K562 (cell line): ENCODE measurements around the gene ZNF655. TPM values are rescaled to one million over a fixed set of nuclear protein-coding genes. Genes with fewer than 3 reads are reported as not detected.

ENCODE experiments used
- ATAC-seq: fragments of 200-7000 bp; cut with Tn5 transposase; 3 replicates; pipeline ENCODE4 v1.9.1; 2020; ENCODE audit warnings: moderate library complexity
- BruUV-seq: library from RNA; stranded (reverse); fragments of 400-500 nt; replicated peaks from 2 replicates; lab custom pipeline; 2021; lab: Mats Ljungman, UMichigan
- CTCF ChIA-PET: fragments of 300-600 bp; formaldehyde crosslinking; extraction: SDS; loops from one replicate; lab custom pipeline; 2021; ENCODE audit warnings: low intra/inter-chr PET ratio; lab: Yijun Ruan, JAX
- POLR2A ChIA-PET: fragments of 300-600, 350-650 bp; sonication (Branson Sonifier 250); formaldehyde crosslinking; extraction: SDS; loops from one replicate; lab custom pipeline; 2021; ENCODE audit warnings: antibody characterized with exemption, inconsistent platforms; lab: Yijun Ruan, JAX
- DNase-seq, 4 experiments: peaks; one replicate each; pipeline versions ENCODE4 v3.0.0 to v3.0.0-alpha.2; 2011 to 2018; ENCODE audit warnings: low spot score in 3 of 4, mixed read lengths in 3 of 4; ENCODE audit errors: extremely low read depth in 1 of 4
- FAIRE-seq: peaks from 2 replicates; lab custom pipeline; 2011; peaks lifted over from hg19 to GRCh38; lab: Jason Lieb, UNC
- H2AFZ ChIP-seq: 2 replicates; pipeline ENCODE4 v1.6.0; 2011; ENCODE audit warnings: low read depth, low read length, control low read depth, inconsistent platforms
- H3K27ac ChIP-seq: fragments of 200-600 bp; 3 replicates; pipeline ENCODE4 v1.8.0; 2011; ENCODE audit warnings: low read depth, mild to moderate bottlenecking, control low read depth, inconsistent platforms, low read length, moderate library complexity, mixed read lengths; ENCODE audit errors: extremely low read depth
- H3K27me3 ChIP-seq, 2 experiments: fragments of 300-600 bp in 1 of 2; 2 replicates in 1 of 2; 3 replicates in 1 of 2; pipeline versions ENCODE4 v1.6.0 to v1.8.0; 2011; ENCODE audit warnings: inconsistent platforms in 2 of 2, low read length in 2 of 2, mild to moderate bottlenecking in 1 of 2, mixed read lengths in 1 of 2, moderate library complexity in 1 of 2; ENCODE audit not compliant: control insufficient read depth in 2 of 2, insufficient read depth in 2 of 2
- H3K36me3 ChIP-seq: fragments of 300-600 bp; 3 replicates; pipeline ENCODE4 v1.8.0; 2011; ENCODE audit warnings: mild to moderate bottlenecking, low read length, inconsistent platforms; ENCODE audit not compliant: control insufficient read depth, insufficient read depth
- H3K4me1 ChIP-seq, 2 experiments: fragments of 200-600 bp in 1 of 2; replicated peaks in 1 of 2; 2 replicates in 1 of 2; 3 replicates in 1 of 2; pipeline versions ENCODE4 v1.5.1 to v1.8.0; 2011; ENCODE audit warnings: inconsistent platforms in 2 of 2, low read length in 2 of 2, mild to moderate bottlenecking in 1 of 2, mixed read lengths in 1 of 2, moderate library complexity in 1 of 2; ENCODE audit not compliant: control insufficient read depth in 2 of 2, insufficient read depth in 2 of 2
- H3K4me2 ChIP-seq: 2 replicates; pipeline ENCODE4 v1.6.1; 2011; ENCODE audit warnings: low read length, control low read depth, inconsistent platforms, mixed read lengths; ENCODE audit not compliant: insufficient read depth
- H3K4me3 ChIP-seq: fragments of 200-600 bp; sonication (generic), shearing (Covaris generic); 2 replicates; pipeline ENCODE4 v1.5.1; 2016; ENCODE audit warnings: control low read depth, inconsistent platforms
- H3K79me2 ChIP-seq: fragments of 200-600 bp; 3 replicates; pipeline ENCODE4 v1.8.0; 2011; ENCODE audit warnings: low read length, inconsistent platforms; ENCODE audit not compliant: control insufficient read depth, insufficient read depth
- H3K9ac ChIP-seq, 2 experiments: 2 replicates each; pipeline versions ENCODE4 v1.6.0 to v1.6.1; 2011; ENCODE audit warnings: low read depth in 2 of 2, low read length in 2 of 2, control low read depth in 1 of 2, inconsistent platforms in 1 of 2, mild to moderate bottlenecking in 1 of 2, mixed read lengths in 1 of 2; ENCODE audit not compliant: insufficient read depth in 1 of 2
- H3K9me1 ChIP-seq: one replicate; pipeline ENCODE4 v1.6.0; 2011; ENCODE audit warnings: inconsistent platforms, mild to moderate bottlenecking, low read length, moderate library complexity; ENCODE audit not compliant: control insufficient read depth, insufficient read depth
- H3K9me3 ChIP-seq: replicated peaks from 2 replicates; pipeline ENCODE4 v1.5.1; 2011; ENCODE audit warnings: low read depth, low read length, inconsistent platforms; ENCODE audit not compliant: control insufficient read depth, insufficient read depth
- H4K20me1 ChIP-seq: replicated peaks from 2 replicates; pipeline ENCODE4 v1.6.1; 2011; ENCODE audit warnings: low read length, inconsistent platforms, mixed read lengths; ENCODE audit not compliant: control insufficient read depth, insufficient read depth
- TRIM24 ChIP-seq, 2 experiments: fragments of 450-650 bp; IDR thresholded peaks; 2 replicates each; pipeline ENCODE4 v1.6.1; 2016
- YY1 ChIP-seq, 3 experiments: IDR thresholded peaks; 2 replicates each; pipeline ENCODE4 v1.6.1; 2011; ENCODE audit warnings: low read length in 2 of 3, mild to moderate bottlenecking in 2 of 3, moderate library complexity in 2 of 3, borderline replicate concordance in 1 of 3, control low read depth in 1 of 3, low read depth in 1 of 3; ENCODE audit not compliant: insufficient read depth in 3 of 3, insufficient replicate concordance in 2 of 3, control insufficient read depth in 1 of 3, insufficient read length in 1 of 3; ENCODE audit errors: extremely low read depth in 1 of 3
- ZBTB26 ChIP-seq: fragments of 450-650 bp; formaldehyde crosslinking; IDR thresholded peaks from 2 replicates; pipeline ENCODE4 v1.4.0; 2022; ENCODE audit warnings: missing genetic modification characterization
- ZBTB40 ChIP-seq, 2 experiments: fragments of 450-650 bp in 1 of 2; sonication (generic) in 1 of 2; formaldehyde crosslinking in 1 of 2; IDR thresholded peaks; 2 replicates each; pipeline versions ENCODE4 v1.7.1 to v1.9.0; 2016 to 2022; ENCODE audit warnings: inconsistent platforms in 1 of 2, mild to moderate bottlenecking in 1 of 2, missing genetic modification reagents in 1 of 2
- WGBS: fragments of 100-300 bp; shearing (Covaris generic); methylation state at CpG from one replicate; pipeline ENCODE4 v1.1.6; 2016; ENCODE audit warnings: low coverage, mixed read lengths; ENCODE audit not compliant: insufficient coverage; ENCODE audit errors: missing lambda C conversion rate; 5-methylcytosine and 5-hydroxymethylcytosine counted together
- in situ Hi-C: fragments of 300-500 bp; cut with MboI; formaldehyde crosslinking; loops from 4 replicates; pipeline ENCODE4 v1.15.0; 2018; ENCODE audit warnings: inconsistent platforms, mixed read lengths
- intact Hi-C: fragments of 100-400 bp; cut with micrococcal nuclease; formaldehyde crosslinking; loops from 2 replicates; pipeline ENCODE4 v1.14.2; 2022
- polyA plus RNA-seq, 8 experiments: library from polyadenylated mRNA; depleted of rRNA in 4 of 8; stranded (reverse) in 5 of 8; unstranded in 3 of 8; fragments of >200 nt; fragmentation: Nextera tagmentation in 2 of 8; fragmentation: Illumina TruSeq in 1 of 8; extraction: Ambion mirVana in 2 of 8; extraction: Trizol in 1 of 8; gene quantifications; 2 replicates each; pipeline versions ENCODE4 v1.2.1 to v1.2.3, GENCODE V29; 2011 to 2014; ENCODE audit warnings: inconsistent platforms in 1 of 8, missing spikeins in 1 of 8
- total RNA-seq, 7 experiments: library from RNA; depleted of rRNA in 6 of 7; stranded (reverse); fragments of >200 nt in 6 of 7; fragmentation: Illumina TruSeq in 2 of 7; extraction: Trizol in 2 of 7; gene quantifications; 2 replicates each; pipeline versions ENCODE4 v1.2.1 to v1.2.3, GENCODE V29; 2011 to 2021; ENCODE audit warnings: low replicate concordance in 1 of 7

ZNF655 gene
- total and polyA plus RNA-seq, 9 of the 15 experiments (the other 6 are each of a cell fraction or from before 2014, with no cell fraction given), result 25.7 to 130 (median 95.2) TPM

- Histone ChIP-seq H3K27ac (no peak overlapping the region), H2AFZ (no peak overlapping the region), H3K9ac (no peak overlapping the region; a peak in 1 of 4 replicates), H3K4me2 (no peak overlapping the region), H3K9me3 (peaks cover 2% of the 10 kb centered on the region; the same call in 1 of the 2 replicates), H4K20me1 (no peaks in the 10 kb centered on the region), H3K9me1 (no peaks in the 10 kb centered on the region), H3K4me1 (peaks cover 0 to 17% of the 10 kb centered on the region in 2 experiments; a peak in 2 of 5 replicates), H3K27me3 (peaks cover 13 to 15% of the 10 kb centered on the region in 2 experiments; a peak in 3 of 5 replicates), H3K36me3 (0 out of 3 replicates have a peak, but pooled peaks cover 3% of the 10 kb centered on the region), H3K79me2 (no peaks in the 10 kb centered on the region), H3K4me3 (no peak overlapping the region)
- TF ChIP-seq ZBTB40 (IDR thresholded peaks at IDR 0.05) (peak; percentile 73), ZBTB40 (CRISPR knock-in tag; IDR thresholded peaks at IDR 0.05) (no peak), TRIM24 (IDR thresholded peaks at IDR 0.05) (no peak), ZBTB26 (no peak), YY1 (IDR thresholded peaks at IDR 0.05; ENCODE audit: borderline replicate concordance in 1 of 3, control insufficient read depth in 1 of 3, extremely low read depth in 1 of 3, insufficient read depth in 3 of 3, insufficient read length in 1 of 3, insufficient replicate concordance in 2 of 3, low read depth in 1 of 3, low read length in 2 of 3) (no peak)
- DNase-seq, result no peak
- FAIRE-seq, result no peak
- POLR2A ChIA-PET, result interaction anchor here (0.6 kb wide), 1 partner anchor 359 kb away, joined by 3 read pairs; no protein-coding TSS in a partner anchor
- CTCF ChIA-PET, result no interaction called here
- intact Hi-C loops, result no loop called here
- in situ Hi-C loops, result no loop called here
- WGBS, result 56% methylated on average over 9 of the region's 10 CpGs
- BruUV-seq, result no TSS peak
- ATAC-seq, result no peak
Measured at GRCh38 chr7:99579281-99579955, 21.0 kb downstream of the ZNF655 start.
